Lower leg skin (tissue), 3 donors: Measurements from ENCODE around the gene GFRA4.

Experiments used
- CTCF ChIP-seq, 3 donors: fragments of 450-650 bp; IDR thresholded peaks; one replicate each; pipeline ENCODE4 v1.5.1; 2016; ENCODE audit warnings: antibody characterized with exemption in 3 of 3, mild to moderate bottlenecking in 3 of 3, moderate library complexity in 2 of 3
- POLR2A ChIP-seq, 2 donors: fragments of 450-650 bp; IDR thresholded peaks; one replicate each; pipeline ENCODE4 v1.6.1; 2016 to 2017; ENCODE audit warnings: antibody characterized with exemption in 2 of 2, mild to moderate bottlenecking in 1 of 2, moderate library complexity in 1 of 2

- TF ChIP-seq CTCF (IDR thresholded peaks at IDR 0.05) = no peak
- no peak for TF ChIP-seq POLR2A (IDR thresholded peaks at IDR 0.05)
These were observed 15.7 kb downstream of the GFRA4 start for GRCh38 chr20:3647473-3647872.
